T-helper 9 cell (primary cell): ENCODE data around the gene TCF3.

Experiments
- DNase-seq: peaks from one replicate; pipeline ENCODE4 v3.0.0-alpha.2; 2020

TCF3 gene

DNA sequence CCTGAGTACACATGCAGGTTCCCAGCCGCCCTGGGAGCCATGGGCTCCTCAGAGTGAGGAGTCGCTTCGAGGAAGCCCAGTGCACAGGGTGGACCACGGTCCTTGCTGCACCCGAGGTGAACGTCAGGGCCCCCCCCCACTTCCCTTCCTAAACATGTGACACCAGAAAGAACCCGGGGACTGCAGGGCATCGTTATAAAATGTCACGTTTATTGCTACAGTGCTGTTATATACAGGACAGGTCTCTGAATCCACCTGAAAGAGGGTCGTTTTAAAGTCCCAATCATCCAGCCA lies 43.4 kb downstream of the TCF3 start:
- DNase-seq, result peak; percentile 23

DNA sequence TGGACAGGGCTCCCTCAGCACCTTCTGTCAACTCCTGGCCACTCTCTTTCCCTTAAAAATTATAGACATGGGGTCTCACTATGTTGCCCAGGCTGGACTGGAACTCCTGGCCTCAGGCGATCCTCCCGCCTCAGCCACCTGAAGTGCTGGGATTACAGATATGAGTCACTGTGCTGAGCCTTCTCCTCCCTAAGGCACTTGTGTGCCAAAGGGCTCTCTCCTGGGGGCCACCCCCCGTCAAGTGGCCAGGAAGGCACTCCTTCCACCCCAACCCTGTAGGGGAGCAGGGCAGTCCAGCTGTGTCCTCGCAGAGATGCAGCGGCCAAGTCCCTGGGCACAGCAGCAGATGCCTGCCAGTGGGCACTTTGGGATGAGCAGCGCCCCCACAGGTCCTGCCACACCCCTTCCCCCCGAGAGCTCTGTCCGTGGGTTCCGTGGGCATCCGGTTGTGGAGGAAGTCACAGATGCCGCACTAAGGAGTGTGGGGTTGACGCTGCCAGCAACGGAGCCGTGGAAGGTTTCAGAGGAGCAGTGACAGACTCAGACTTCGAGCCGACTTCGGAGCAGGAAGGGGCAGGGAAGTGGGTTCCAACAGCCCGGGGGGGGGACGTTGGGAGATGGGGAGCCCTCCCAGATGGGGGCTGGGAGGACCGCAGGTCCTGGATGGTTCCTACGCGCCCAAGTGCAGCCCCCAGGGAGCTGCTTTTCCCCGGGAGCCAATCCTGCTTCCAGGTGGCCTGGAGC lies 43.9 kb downstream of the TCF3 start:
- no peak for DNase-seq

DNA sequence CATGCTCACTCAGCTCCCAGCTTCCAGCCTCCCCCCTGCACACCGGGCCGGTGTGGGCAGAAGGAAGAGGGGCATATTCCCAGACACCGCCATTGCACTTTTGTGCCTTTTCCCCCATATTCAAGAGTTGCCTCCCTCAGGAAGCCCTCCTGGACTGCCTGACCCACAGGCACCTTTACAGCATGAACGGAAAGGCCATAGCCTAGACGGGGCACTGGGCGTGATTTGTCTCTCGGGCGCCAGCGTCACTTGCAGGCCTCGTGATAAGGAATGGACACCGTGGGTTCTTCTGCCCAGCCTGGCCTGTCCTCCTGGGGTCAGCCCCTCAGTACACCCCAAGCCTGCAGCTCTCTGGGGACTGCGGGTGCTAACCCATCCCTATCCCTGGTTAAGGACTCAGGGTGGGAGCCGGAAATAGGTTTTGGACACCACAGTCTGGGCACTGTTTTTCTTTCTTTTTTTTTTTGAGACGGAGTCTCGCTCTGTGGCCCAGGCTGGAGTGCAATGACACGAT lies 46.2 kb downstream of the TCF3 start:
- no peak for DNase-seq

DNA sequence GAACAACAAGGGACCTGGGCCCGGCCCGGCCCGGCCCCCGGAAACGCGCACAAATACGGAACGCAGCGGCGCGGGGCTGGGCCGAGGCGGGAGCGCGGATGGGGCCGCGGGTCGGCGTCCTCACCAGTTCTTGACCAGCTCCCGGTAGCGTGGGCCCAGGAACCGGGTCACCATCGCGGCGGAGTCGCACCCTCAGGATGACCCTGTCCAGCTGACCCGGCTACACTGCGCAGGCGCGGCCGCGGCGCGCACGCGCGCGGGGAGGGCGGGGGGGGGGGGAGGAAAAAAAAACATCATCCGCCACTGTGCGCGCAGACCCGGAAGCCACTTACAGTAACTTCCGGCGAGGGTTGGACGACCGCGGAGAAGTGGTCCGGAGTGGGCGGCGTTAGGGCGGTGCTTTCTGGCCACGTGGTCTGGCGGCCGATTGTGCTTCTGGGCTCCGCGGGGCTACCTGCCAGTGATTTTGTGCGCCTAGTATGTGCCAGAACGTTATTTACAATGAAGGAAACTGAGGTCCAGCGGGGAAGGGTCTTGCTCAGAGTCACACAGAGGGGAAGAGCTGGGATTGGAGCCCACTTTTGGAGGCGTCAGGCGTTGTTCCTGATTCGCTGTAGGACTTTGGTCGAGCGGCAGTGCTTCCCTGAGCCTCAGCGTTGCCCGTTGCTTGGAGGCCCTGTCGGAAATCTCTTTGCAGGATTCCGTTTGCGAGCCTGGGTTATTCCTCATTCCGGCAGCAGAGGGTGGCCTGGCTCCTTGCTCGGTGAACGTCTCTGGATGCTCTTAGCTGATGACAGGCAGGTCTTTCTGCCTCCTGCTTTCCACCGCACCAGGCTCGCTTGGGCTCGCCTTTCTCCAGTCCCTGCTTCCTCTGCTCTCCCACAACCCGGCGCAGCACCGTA lies 46.9 kb downstream of the TCF3 start, which contains the start of gene UQCR11:
UQCR11 (minus strand) TSS at position 227 of the 902 bp plus-strand sequence; CDS start at position 174, 53 bp downstream.
- peak; percentile 86 for DNase-seq

DNA sequence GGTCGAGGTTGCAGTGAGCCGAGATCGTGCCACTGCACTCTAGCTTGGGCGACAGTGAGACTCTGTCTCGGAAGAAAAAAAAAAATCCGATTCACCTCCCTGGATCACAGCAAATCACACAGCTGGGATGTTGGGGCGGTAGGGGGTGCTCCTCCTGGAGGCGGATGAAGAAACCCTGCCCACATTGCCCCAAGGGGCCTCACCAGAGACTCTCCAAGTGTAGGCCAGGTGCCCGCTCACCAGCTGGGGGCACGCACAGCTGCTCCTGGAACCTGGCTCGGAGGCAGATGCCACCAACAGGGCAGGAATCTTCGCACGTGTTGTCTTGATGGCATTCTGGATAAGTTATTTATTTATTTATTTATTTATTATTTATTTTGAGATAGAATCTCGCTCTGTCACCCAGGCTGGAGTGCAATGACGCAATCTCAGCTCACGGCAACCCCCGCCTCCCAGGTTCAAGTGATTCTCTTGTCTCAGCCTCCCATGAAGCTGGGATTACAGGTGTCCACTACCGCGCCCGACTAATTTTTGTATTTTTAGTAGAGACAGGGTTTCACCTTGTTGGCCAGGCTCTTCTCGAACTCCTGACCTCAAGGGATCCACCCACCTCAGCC lies 50.2 kb downstream of the TCF3 start:
- DNase-seq, result no peak

DNA sequence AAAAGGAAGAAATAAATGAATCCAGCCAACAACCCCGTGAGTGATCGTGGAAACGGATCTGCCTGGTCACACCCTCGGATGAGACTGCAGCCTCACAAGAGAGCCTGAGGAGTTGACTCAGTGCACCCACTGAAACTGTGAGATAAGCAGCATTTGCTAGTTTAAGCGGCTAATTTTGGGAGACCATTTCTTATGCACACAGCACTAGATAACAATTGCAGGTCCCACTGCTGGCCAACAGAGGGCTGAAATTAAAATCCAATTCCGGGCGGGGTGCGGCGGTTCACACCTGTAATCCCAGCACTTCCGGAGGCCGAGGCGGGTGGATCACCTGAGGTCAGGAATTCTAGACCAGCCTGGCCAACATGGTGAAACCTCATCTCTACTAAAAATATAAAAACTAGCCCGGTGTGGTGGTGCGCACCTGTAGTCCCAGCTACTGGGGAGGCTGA lies 50.8 kb downstream of the TCF3 start:
- DNase-seq, result no peak

DNA sequence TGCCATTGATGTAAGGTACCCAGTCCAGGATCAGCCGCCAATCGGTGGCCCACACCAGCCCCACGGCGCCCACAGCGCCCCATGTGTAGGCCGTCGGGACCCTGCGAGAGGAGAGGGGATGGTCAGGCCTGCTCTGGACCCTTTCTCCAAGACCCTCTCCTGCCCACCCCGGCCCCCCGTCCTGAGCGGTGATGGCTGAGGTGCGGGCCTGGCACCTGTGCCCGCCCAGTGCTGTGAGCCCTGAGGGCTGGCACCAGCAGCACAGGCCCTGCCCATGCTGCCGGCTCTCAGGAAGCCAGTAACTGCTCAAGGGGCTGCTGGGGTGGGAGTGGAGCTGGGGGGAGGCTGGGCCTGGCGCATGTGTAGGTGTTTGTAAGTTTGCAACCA lies 53.0 kb downstream of the TCF3 start:
- DNase-seq, result no peak

DNA sequence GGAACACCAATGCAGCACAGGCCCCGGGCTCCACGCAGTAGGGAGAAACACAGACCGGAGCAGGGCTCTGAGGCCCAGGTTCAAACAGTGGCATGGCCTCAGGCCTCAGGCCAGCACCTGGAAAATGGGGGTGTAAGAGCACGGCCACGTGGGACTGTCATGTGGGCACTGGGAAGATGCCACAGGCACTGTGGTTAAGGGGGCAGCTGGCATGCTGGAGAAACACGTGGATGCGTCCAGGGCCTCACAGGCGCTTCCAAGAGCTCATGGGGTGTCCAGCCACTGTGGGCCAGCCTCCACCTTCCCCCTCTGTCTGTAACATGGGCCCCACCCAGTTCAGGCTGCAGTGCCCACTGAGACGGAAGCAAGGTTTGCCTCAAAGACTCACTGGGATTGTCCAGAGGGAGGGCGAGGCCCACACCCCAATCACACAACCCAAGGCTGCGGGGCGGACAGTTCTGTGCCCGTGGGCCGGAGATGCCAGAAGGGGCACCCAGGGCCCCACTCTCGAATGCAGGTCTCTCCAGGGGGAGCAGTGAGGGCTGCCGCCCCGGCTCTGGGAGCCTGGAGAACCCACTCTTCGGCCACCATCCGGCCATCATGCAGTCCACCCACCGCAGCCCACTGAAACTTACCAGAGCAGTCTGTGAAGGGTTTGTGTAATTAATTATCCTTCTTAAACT lies 53.5 kb downstream of the TCF3 start:
- no peak for DNase-seq

DNA sequence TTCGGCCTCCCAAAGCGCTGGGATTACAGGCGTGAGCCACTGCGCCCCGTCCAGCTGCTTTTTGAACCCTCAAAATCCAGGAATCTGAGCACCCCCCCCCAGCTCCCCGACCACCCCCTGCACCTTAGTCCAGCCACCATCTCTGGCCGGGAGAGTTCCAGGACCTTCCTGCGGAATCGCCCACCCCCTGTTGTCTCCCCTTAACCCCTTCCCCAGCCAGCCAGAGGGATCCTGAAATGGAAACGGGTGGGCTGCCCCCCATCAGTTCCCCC lies 59.0 kb downstream of the TCF3 start:
- DNase-seq, result no peak

DNA sequence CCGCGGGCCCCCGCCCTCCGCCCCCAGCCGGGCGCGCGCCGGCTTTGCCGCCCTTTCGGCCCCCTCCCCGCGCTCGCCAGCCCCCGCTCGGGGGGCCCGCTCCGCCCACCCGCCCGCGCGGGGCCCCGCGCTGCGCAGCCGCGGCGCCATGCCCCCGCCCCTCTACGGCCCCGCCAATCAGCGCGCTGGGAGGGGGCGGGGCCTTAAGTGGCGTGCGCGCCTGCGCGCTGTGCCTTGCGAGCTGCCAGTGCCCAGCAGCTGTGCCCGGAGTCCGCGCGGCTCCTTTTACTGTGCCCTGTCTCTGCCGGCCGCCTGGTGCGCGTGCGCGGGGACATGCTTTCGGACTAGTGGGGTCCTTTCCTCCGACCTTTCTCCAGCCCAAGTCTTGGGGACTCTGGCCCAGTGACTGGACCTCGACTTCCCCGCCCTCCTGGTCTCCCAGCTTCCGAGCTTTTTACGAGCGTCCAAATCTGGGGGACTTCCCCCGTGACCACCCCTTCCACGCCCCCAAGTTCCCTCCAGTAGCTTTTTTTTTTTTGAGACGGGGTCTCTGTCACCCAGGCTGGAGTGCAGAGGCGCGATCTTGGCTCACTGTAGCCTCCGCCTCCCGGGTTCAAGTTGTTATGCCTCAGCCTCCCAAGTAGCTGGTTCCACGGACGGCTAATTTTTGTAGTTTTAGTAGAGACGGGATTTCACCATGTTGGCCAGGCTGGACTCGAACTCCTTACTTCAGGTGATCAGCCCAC lies 59.5 kb downstream of the TCF3 start, which contains the start of gene MBD3:
MBD3 (minus strand) TSS at position 111 of the 746 bp plus-strand sequence. CDS start 234 bp downstream, outside the sequence.
- peak; percentile 83 for DNase-seq

DNA sequence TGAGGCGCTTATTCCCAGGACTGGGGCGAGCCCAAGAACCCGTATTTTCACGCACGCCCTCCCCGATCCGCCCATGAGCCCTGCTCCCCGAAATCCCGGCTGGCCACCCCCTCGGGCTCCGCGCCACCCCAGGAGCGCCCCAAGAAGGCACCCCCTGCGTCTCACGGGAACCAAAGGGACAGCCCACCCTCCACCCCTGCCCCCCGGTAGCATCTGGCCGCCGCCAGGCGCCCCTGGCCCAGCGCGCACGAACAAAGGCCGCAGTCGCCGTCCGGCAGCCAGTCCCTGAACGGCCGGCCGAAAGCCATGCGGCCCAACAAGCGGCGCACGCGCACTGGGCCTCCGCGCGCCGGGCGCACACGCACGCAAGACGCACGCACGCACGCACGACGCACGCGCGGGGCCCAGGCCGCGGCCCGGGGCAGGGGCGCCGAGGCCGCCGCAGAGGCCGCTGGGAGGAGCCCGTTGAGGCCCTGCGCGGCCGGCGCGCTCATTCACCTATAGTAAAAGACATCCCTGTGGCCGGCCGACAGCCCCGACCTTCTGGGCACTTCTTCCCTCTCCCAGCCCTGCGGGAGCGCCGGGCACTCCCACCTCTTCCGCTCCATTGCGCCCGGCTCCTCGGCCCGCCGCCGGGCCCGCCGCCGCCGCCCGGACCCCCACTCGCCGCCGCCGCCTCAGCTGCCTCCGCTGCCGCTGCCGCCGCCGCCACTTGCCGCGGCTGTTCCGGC lies 60.2 kb downstream of the TCF3 start:
- DNase-seq, result peak; percentile 70

DNA sequence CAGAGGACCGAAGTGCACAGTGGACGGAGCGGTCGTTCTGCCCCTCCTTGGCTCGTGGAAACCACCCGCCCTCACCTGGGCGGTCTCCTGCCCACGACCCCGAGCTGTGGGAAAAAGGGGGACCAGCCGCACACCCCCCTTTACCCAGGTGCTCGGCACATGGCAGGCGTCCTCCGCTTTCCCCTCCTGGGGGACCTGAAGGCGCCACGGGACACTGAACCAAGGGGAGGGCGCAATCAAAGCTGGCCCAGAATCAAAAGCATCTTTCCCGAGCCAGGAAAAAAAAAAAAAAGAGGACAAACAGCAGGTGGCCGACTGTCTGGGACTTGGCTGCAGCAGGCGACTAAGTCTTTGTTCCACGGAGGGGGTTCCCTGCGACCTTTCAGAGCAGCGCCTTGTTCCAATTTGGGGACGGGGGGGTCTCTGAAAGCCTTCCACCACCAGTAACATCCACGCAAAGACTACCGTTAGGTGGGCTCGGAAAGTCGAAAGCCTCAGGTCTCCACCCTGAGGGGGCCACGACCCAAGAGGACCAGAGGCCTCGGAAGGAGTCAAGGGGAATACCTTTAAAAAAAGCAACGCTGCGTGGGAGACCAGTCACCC lies 60.9 kb downstream of the TCF3 start:
- DNase-seq, result no peak

DNA sequence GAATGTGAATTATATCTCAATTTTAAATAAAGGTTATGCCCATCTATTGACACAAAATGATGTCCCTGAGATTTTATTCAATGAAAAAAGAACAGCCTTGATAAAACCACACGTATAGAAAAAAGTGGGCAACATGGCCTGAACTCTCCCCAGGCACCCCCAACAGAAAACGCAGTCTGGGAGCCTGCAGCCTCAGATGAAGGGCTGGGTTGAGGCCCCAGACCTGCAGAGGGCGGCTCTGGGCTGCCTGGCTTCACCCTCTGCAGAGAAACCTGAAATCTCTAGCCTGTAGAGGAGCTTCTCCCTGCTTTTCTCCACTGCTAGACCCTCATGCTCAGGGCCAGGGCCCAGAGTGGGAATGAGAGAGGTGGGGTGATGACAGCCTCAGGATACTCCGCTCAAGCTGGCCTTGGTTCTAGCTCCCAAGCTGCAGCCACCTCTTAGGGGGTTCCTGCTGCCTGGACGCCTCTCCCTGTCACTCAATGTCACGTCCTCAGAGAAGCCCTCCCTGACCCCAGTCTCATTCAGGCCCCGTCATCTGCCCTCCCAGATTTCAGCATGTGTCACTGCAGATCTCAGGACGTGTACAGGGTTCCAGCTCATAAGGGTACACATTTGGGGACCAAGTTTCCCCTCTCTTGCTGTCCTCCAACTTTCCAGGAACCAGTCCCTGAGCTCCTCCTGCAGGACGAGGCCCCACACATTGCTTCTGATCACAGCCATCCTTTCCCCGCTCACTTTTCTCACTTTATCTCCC lies 61.6 kb downstream of the TCF3 start:
- DNase-seq, result no peak

DNA sequence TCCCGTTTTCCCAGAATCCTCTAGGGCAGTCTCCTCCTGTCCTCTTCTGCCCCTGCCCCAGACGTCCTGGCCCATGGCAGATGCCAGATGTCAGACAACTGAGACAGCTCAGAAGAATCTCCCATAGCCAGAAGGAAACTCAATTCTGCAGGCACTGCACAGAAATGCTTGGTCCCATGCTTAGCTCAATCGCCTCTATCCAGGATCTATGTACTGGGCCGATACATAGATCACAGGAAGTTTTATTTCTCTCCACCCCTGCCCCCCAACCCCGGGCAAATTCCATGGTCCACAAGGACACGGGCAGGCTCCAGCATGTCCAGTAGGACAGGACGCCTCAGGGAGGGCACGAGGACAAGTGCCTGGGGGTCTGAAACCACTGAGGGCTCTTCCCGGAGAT lies 64.5 kb downstream of the TCF3 start:
- no peak for DNase-seq

DNA sequence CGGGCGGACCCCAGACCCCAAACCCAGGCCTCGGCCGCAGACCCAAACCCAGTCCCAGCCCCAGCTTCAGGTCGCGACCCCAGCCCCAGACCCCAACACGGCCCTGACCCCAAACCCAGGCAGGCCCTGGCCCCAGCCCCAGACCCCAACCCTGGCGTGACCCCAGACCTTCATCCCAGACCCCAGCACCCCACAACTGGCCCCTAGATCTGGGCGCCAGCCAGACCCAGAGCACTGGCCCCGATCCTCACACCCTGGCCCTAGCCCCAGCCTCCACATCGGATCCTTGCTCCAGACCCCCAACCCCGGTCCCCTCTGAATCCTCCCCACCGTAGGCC lies 67.2 kb downstream of the TCF3 start:
- no peak for DNase-seq

DNA sequence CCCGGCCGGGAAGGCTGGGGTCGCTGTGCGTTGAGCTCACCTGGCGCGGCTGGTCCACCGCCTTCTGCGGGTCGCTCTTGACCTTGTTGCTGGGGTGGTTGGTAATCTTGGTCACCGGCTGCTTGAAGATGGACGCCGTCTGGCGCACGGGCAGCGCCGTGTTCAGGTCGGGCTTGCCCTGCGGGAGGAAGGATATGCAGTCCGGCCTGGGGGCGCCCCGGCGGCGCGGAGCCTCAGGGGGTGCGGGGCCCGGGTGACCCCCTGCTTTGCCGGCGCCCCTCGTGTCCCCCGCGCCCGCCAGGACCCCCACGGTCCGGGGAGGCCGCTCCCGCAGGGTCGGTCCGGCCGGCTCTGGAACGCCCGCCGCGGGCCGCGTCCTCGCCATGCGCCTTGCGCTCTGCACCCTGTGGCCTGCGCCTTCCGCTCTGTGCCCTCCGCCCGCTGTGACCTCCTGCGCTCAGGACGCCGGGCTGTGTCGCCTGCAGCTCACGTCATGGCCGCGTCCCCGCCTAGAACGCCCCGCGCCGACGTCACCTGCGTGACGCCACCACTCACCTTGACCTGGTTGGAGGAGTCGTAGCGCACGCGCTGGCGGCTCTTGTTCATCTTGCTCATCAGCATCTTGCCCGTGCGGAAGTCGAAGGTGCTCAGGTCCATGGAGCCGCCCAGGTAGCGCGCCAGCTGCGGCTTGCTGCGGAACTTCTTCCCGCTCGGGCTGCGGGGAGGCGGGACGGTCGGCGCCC lies 67.7 kb downstream of the TCF3 start:
- no peak for DNase-seq

DNA sequence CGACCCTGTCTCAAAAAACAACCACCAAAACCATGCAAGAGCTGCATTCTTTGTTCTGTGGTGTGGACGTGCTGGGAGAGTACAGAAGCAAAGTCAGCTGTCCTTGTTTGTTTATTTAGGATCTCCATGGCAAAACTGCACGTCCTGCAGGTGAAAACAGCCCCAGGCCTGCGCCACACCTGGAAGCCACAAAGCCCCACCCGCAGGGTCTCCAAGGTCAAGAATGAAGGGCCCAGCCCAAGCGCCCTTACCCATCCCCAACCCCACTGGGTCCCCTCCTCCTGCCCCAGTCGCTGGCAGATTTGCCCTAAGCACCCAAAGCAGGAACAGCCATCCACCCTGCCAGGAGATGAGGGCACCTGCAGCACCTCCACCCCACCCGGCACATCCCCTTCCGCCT lies 70.2 kb downstream of the TCF3 start:
- DNase-seq, result no peak

DNA sequence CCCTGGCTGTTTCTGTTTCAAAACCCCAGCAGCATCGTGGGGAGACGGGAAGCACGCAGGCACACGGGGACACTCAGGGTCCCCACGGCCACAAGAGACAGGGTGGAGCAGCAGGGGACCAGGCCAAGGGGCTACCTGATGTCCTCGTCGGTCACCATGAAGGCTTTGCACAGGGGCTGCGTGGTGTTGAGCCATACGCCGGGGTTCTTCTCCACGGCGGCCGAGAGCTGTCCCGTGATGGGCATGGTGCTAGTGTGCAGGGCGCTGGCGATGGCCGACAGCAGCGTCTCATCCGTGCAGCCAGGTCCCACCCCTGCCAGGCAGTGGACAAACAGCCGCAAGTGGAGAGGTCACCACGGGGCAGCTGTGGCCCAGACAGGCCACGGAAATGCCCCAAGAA lies 71.5 kb downstream of the TCF3 start:
- DNase-seq, result no peak

DNA sequence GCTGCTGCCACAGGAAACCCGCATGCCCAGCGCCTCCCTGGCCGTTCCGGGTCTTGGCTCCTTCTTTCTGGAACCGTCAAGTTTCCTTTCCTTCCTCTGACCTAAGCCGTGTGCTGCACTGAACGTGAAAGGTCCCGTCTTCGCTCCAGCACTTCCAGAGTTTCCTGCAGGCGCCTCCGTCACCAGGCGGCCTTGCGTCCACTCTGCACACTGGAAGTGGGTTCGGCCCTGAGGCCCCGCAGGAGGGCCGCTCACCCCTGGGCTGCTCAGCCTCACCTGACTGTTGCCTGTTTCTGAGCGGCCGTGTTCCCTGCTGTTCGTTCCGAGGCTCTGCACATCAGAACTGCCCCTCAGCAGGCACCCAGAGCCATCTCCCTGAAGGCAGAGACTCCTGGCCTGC lies 72.0 kb downstream of the TCF3 start:
- DNase-seq, result no peak

DNA sequence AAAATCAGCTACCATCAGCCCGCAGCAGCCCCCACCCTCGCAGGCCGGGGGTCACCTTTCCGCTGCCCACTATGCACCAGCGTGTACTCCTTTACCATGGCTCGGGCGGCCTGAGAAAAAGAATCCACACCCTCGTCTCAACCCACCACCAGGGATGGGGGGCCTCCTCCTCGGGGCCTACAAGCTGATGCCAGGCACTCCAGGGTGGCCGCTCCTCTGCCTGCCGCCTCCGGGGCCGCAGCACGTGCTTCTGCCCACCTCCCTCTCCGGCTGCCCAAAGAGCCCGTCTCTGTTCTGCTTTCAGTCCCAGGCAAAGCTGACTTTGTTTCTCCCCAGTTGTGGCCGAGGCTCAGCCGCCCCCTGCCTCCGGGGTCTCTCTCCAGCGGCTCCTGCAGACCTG lies 73.2 kb downstream of the TCF3 start:
- no peak for DNase-seq
